ENCODE data around the gene OTOP3. TPM values are rescaled to one million over a fixed set of nuclear protein-coding genes. Genes with fewer than 3 reads are reported as not detected.

The OTOP3 gene
- total and polyA plus RNA-seq, 2 experiments from 2014 or later, result not detected

DNA sequence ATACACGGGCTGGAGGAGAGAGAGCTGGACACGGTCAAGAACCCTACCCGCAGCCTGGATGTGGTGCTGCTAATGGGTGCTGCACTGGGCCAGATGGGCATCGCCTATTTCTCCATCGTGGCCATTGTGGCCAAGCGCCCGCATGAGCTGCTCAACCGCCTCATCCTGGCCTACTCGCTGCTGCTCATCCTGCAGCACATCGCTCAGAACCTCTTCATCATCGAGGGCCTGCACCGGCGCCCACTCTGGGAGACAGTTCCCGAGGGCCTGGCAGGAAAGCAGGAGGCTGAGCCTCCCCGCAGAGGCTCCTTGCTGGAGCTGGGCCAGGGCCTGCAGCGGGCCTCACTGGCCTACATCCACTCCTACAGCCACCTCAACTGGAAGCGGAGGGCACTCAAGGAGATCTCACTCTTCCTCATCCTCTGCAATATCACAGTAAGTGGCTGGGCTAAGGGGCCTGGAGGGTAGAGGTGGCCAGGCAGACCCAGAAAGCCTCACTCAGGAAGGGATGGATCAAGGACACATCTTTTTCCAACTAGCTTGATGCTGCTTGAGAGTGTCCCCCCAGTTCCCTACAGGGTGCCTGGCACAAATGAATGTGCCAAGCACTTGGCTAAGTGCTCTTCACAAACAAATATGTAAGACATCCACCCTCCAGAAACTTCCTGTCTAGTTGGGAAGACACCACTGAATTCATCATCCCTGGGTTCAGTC, 11.5 kb downstream of the OTOP3 start:
- H3K27me3 ChIP-seq, result peaks cover 75% of the 10 kb centered on the region
- TF ChIP-seq CTCF (IDR thresholded peaks at IDR 0.05; ENCODE audit: low read depth, low read length), result no peak

GRCh38 chr17:74949455-74950115, 13.9 kb downstream of the OTOP3 start:
- no peak overlapping the region for H3K4me3 ChIP-seq
- H3K9me3 ChIP-seq (ENCODE audit: low read depth), result no peaks in the 10 kb centered on the region
- TF ChIP-seq CTCF (IDR thresholded peaks at IDR 0.05; ENCODE audit: low read depth, low read length), result no peak
- DNase-seq (ENCODE audit: low read depth in 1 of 2, low spot score in 1 of 2), result no peak
- peaks cover 55% of the 10 kb centered on the region for H3K27me3 ChIP-seq
- no peak overlapping the region for H3K27ac ChIP-seq
- H3K36me3 ChIP-seq, result no peaks in the 10 kb centered on the region
- H3K4me1 ChIP-seq (ENCODE audit: low read depth), result no peaks in the 10 kb centered on the region

More for the DNA sequence above, 11.5 kb downstream of the OTOP3 start:
- Histone ChIP-seq H3K36me3 (no peaks in the 10 kb centered on the region), H3K9me3 (ENCODE audit: low read depth) (no peaks in the 10 kb centered on the region), H3K27ac (no peak overlapping the region), H3K4me3 (no peak overlapping the region), H3K4me1 (ENCODE audit: low read depth) (no peaks in the 10 kb centered on the region)
- no peak for DNase-seq (ENCODE audit: low read depth in 1 of 2, low spot score in 1 of 2)

- DNase-seq (ENCODE audit: low read depth in 1 of 2, low spot score in 1 of 2), result no peak
- TF ChIP-seq CTCF (IDR thresholded peaks at IDR 0.05; ENCODE audit: low read depth, low read length), result no peak
Observed at GRCh38 chr17:74950207-74950606, 14.5 kb downstream of the OTOP3 start.

DNA sequence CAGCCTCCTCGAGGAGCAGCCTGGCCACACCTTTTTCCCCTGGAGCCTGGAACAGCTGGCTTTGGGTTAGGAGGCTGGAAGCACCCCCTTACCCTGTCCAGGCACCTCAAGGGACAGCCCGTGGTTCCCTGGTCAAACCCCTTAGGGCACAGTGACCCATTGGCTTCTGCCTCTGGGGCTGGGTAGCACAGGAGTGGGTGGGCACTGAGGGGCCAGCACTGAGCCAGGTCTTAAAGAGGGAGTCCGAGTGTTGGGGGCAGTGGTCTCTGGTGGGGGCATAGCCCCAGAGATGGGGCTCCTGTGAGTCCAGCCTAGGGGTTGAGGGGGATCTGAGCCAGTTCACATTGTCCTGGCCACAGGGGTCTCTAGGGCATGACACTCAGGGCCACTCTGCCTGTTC, 15.4 kb downstream of the OTOP3 start:
- Histone ChIP-seq H3K9me3 (ENCODE audit: low read depth) (no peaks in the 10 kb centered on the region), H3K27me3 (peaks cover 47% of the 10 kb centered on the region), H3K4me1 (ENCODE audit: low read depth) (no peaks in the 10 kb centered on the region), H3K27ac (no peak overlapping the region), H3K4me3 (no peak overlapping the region), H3K36me3 (no peaks in the 10 kb centered on the region)
- DNase-seq (ENCODE audit: low read depth in 1 of 2, low spot score in 1 of 2), result no peak
- TF ChIP-seq CTCF (IDR thresholded peaks at IDR 0.05; ENCODE audit: low read depth, low read length), result no peak

More at GRCh38 chr17:74950207-74950606, 14.5 kb downstream of the OTOP3 start:
- H3K4me3 ChIP-seq, result no peak overlapping the region
- no peaks in the 10 kb centered on the region for H3K4me1 ChIP-seq (ENCODE audit: low read depth)
- peaks cover 50% of the 10 kb centered on the region for H3K27me3 ChIP-seq
- no peaks in the 10 kb centered on the region for H3K36me3 ChIP-seq
- H3K27ac ChIP-seq, result no peak overlapping the region
- no peaks in the 10 kb centered on the region for H3K9me3 ChIP-seq (ENCODE audit: low read depth)

DNA sequence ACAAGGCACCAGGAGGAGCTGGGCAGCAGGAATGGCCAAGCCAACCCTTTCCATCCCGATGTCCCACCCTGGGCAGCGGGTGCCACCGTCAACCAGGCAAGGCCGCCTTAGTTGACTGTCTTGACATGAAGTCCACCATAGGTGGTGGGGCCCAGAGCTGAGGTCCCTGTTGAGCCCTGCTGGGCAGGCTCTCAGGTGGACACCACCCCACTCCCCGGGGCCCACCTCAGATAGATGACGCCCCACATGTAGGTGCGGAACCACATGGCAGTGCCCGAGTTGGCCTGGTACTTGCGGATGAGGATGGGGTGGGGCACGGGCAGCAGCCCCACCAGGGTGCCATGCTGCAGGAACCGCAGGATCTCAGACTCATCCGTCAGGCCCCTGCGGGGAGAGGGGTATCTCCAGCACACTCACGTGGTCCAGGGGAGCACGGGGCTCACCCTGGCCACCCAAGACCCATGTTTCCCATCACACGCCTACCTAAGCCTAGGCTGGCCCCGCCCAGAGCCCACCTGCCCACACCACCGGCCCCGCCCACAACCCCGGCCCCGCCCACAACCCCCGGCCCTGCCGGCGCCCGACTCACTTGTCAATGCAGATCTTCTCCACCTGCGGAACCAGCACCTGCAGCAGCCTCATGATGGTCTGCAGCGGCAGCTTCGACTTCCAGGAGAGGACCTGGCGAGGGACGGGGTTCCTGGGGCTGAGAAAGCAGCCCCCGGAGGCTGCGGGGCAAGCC, 16.2 kb downstream of the OTOP3 start:
- no peaks in the 10 kb centered on the region for H3K36me3 ChIP-seq
- no peaks in the 10 kb centered on the region for H3K9me3 ChIP-seq (ENCODE audit: low read depth)
- TF ChIP-seq CTCF (IDR thresholded peaks at IDR 0.05; ENCODE audit: low read depth, low read length), result no peak
- DNase-seq (ENCODE audit: low read depth in 1 of 2, low spot score in 1 of 2), result no peak
- no peak overlapping the region for H3K27ac ChIP-seq
- no peaks in the 10 kb centered on the region for H3K4me1 ChIP-seq (ENCODE audit: low read depth)
- no peak overlapping the region for H3K4me3 ChIP-seq
- H3K27me3 ChIP-seq, result peaks cover 40% of the 10 kb centered on the region
